SW 1271 (cell line): ENCODE data around the gene MRC1.
A peak's percentile ranks its signal among the peaks of the same experiment; 100 is the strongest.

ENCODE experiments used
- DNase-seq, 2 experiments: peaks; one replicate each; lab custom pipeline; 2025; lab: John Stamatoyannopoulos, UW

MRC1 gene

GRCh38 chr10:17847585-17848296 lies 38.6 kb downstream of the MRC1 start:
- peak in 1 of 2 experiments; percentile 36 for DNase-seq

- DNase-seq, result no peak
Observed at GRCh38 chr10:17848646-17849045, 39.5 kb downstream of the MRC1 start.

- no peak for DNase-seq
Observed at GRCh38 chr10:17850501-17850900, 41.4 kb downstream of the MRC1 start.

DNA sequence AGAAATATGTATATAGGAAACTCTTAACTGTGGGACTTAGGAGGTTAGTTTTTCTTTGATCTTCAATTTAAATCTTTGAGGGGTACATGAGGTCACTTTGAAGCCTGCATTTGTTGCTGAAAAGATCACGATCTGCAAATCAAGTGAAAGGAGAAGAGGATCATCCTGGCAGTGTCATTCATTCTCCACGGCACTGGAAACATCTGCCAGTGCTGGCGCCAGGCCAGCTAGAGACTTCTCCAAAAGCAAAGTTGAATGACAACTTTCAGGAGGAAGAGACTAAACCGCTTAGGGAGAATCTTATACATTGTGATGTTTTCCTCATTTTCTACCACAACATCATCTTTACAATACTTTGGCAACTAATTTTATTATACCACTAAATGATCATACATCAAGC lies 42.5 kb downstream of the MRC1 start:
- DNase-seq, result no peak

GRCh38 chr10:17854044-17854652 lies 45.0 kb downstream of the MRC1 start:
- no peak for DNase-seq

DNA sequence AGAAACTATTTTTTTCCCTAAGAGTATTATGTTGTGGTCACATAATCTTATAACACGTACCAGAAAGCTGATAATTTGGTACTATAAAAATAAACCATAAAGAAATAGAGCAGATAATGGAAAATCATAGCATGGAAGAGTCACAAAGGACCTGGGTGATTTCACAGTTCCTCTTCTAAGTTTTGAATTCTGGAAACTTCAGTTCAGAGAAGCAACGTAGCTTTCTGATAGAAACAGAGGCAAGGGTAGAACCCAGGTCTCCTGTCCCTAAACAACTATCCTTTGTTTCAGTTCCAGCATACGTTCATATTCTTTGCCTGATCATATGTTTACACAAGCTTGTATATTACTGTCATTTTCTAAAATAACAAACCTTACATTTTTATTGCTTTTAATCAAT lies 47.9 kb downstream of the MRC1 start:
- no peak for DNase-seq

DNA sequence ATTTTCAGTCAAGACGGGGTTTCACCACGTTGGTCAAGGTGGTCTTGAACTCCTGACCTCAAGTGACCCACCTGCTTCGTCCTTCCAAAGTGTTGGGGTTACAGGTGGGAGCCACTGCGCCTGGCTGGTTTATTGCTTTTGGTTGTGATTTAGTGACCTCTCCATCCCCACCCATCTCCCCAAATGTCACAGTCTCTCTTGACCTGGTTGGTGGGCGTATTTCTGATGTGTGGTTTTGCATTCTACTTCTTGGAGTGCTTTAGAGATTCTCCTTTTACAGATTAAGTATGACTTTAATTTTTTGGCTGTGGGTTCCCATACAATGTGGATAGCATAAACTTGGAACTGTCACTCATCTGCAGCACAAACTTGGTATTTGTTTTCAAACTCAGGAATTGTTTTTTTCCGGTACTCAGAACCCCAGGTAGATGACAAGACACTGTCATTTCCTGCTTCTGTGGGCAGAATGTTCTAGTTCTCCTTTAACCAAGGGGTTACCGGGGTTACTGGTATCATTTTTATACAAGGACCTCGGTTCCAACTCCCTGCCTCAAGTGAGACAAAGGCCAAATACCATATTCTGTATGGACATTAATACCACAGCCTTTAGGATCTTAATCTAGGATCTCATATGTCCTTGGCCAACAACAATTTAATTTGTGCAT lies 50.5 kb downstream of the MRC1 start:
- no peak for DNase-seq

DNA sequence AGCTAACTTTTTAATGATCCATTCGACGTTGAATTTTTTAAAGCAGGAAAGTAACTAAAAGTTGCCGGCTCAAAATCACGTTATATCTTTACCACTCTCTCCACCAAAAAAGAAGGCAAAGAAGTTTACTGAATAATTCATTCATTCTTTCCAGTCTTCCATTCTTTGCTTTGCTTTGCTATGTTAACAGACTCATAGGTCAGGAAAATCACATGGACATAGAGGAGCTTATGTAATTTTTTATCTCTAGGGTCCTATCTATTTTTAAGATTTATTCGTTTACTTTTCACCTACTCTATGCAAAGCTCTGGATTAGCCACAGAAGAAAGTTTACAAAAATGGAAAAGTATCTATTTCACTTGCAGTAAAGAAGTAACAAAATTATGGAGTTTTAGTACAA lies 52.6 kb downstream of the MRC1 start:
- DNase-seq, result no peak

GRCh38 chr10:17865351-17865750 lies 56.2 kb downstream of the MRC1 start:
- no peak for DNase-seq

DNA sequence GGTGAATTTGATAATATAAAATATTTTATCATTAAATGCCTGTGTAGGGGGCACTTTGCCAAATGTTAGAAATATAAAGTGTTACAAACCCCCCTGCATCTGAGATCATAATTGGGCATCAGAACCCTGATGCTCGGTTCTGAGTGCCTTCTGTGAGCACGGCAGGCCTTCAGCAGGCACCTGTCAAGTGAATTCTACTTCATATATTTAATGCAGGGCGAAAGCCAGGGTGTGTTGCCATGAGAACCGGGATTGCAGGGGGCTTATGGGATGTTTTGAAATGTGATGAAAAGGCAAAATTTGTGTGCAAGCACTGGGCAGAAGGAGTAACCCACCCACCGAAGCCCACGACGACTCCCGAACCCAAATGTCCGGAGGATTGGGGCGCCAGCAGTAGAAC lies 57.2 kb downstream of the MRC1 start:
- DNase-seq, result no peak

DNA sequence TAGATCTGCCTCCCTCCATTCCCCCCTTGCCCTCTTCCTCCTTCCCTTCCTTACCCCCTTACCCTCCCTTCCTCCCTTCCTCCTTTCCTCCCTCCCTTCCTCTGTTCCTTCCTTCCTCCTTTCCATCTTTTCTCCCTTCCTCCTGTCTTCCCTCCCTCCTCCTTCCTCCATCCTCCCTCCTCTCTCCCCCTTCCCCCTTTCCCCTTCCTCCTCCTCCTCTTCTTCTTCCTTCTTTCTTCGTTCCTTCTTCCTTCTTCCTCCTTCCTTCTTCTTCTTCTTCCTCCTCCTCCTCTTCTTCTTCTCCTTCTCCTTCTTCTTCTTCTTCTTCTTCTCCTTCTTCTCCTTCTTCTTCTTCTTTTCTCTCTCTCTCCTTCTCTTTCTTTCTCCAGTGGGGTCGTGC lies 57.9 kb downstream of the MRC1 start:
- DNase-seq, result no peak

DNA sequence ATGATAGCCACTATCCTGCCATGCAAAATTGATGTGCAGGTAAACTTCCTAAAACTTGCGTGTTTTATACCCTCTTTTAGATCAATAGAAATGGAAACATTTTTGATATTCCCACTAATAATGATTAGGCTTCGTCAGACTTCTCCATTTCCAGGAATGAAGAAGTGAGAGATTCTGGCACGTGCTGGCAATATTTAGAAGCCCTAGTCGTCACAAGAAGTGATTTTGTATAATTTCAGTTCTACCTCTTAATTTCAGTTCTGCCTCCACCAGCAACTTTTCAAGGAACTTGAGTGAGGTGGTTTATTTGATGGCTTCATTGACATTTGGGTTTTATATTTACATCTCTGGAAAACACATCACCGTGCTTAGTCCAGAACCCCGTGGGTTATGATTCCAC lies 61.9 kb downstream of the MRC1 start:
- no peak for DNase-seq

DNA sequence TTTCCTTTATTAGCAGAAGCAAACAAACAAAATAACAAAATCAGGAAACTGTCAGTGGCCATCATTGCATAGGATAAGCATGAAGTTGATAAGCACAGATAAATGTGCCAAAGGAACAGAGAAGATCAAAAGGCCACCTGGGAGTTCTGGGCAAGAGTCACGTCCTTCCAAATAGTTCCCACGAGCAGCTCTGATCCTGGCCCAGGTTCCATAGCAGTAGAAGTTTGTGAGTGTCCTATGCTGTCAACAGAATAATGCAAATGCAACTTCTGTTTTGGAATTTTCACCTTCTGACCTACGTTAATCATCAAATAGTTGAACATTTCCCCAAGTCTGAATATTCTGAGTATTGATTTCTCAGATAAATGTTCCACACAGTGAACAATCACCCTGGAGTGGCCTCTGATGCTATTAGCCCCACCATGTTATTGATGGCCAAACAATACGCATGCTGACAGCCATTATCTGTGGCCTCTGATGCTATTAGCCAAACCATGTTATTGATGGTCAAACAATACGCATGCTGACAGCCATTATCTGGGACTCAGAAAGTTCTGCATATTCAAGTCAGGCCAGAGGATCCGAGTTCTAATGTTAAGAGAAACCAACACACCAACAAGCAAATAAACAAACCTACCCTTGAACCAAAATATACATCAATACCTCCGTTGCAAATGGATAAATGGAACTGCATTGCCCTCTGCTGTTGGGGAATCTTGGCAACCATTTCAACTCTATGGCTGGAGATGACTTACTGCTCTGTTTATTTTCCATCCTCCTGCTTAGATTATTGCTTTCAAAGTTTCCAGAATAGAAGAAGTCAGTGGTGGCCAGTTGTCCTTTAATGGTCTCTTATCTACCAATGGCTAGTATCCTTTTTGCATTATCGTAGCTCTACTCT lies 63.3 kb downstream of the MRC1 start:
- DNase-seq, result peak in 1 of 2 experiments; percentile 12

DNA sequence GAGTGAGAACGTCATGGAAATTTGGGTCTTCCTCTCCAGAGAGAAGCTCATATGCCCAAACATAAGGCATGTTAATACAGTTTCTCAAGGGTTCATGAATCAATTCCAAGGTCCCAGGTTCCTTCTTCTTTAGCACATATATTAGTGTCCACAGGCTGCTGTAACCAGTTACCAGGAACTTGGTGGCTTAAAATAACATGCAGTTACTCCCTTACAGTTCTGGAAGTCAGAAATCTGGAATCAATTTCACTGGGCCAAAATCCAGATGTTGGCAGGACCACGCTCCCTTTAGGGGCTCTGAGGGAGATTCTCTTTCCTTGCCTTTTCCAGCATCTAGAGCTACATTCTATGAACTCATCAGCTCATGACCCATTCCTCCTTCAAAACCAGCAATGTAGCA lies 64.8 kb downstream of the MRC1 start:
- DNase-seq, result no peak

DNA sequence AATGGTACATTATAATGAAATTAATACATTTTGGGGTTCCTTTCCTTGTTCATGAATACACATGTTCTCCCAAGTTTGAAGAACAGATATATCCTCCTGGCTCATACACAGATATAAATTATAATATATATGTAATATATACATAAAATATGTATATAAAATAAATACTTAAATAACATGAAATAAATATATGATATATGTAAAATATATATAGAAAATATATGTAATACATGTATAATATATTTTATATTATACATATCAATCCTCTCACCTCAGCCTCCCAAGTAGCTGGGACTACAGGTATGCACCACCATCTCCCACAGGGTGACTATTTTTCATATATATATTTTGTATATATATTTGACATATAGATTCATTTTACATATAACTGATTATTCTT lies 68.0 kb downstream of the MRC1 start:
- no peak for DNase-seq

DNA sequence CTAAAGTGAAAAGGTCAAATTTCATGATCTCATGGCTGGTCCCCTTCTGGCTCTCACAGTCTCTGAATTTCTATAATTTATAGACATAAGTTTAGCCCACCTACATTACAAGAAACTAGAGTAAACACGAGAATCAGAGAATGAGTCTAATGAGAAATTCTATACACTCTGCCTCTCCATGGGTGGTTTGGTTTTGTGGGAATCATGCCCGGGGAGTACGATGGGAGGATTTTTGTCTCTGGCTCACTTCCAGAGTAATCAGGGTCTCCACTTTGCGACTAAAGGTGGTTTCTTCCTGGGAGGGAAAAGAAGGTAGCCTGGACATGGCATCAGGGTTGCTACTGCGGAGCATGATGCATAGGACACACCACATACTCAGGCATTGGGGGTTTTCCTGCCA lies 69.7 kb downstream of the MRC1 start:
- DNase-seq, result no peak

- DNase-seq, result no peak
Observed at GRCh38 chr10:17880601-17881000, 71.5 kb downstream of the MRC1 start.

DNA sequence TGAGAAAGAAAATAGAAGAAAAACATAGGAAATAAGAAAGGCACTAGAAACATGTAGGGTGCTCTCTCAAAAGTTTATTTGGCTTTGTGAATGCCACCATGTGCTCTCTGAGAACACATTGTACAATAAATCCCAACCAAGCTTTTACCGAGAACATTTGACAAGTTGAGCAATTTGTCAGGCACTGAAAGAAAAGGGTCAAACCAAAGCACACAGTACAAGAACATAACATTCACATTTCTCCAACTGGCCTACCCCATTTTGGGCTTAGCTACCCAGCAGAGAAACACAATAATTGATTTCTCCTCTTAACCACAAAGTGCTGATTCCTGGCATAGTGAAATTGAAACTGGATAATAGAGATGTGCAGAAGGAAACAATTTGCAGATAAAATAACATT lies 73.4 kb downstream of the MRC1 start:
- DNase-seq, result no peak

GRCh38 chr10:17883621-17884020 lies 74.5 kb downstream of the MRC1 start:
- no peak for DNase-seq

DNA sequence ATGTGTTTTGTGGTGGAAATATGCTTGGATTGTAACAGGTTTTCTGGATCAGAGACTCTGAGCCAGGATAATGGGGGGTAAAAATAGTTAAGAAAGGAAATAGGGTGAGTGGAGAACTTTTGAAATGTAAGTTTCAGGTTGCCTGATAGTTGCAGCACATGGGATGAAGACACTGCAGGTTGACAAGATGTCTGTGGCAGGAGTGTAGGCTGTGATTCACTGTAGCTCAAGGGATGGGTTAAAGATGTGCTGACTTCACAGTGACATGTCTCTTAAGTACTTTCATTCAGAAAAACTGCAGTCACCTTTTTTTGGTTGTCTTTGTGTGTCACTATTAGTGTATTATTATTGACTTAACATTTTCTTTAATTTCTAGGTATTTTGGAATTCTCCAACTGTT lies 79.0 kb downstream of the MRC1 start:
- no peak for DNase-seq

- DNase-seq, result no peak
Observed at GRCh38 chr10:17891435-17891834, 82.3 kb downstream of the MRC1 start.

- no peak for DNase-seq
Observed at GRCh38 chr10:17904564-17904963, 95.4 kb downstream of the MRC1 start.
